Femur (tissue), 1 donor: ENCODE measurements around the gene FBN1.

Source experiments
- DNase-seq: peaks from one replicate; pipeline ENCODE4 v3.0.0-alpha.2; 2017

Gene FBN1

GRCh38 chr15:48650931-48651330 lies 5.4 kb upstream of the FBN1 start:
- no peak for DNase-seq

GRCh38 chr15:48647962-48648361 lies 2.5 kb upstream of the FBN1 start:
- DNase-seq: no peak

GRCh38 chr15:48646331-48646730 lies 822 bp upstream of the FBN1 start:
- peak; percentile 28 for DNase-seq

GRCh38 chr15:48644827-48645557 lies 517 bp downstream of the FBN1 start:
- peak; percentile 81 for DNase-seq

- DNase-seq: no peak
Measured at GRCh38 chr15:48644467-48644826, 1.1 kb downstream of the FBN1 start.

GRCh38 chr15:48643776-48644466 lies 1.6 kb downstream of the FBN1 start:
- DNase-seq: peak; percentile 29

- DNase-seq: no peak
Measured at GRCh38 chr15:48643206-48643605, 2.3 kb downstream of the FBN1 start.

GRCh38 chr15:48642795-48643194 lies 2.7 kb downstream of the FBN1 start:
- no peak for DNase-seq

GRCh38 chr15:48641416-48641815 lies 4.1 kb downstream of the FBN1 start:
- DNase-seq: no peak

GRCh38 chr15:48638963-48639362 lies 6.5 kb downstream of the FBN1 start:
- no peak for DNase-seq

- no peak for DNase-seq
Measured at GRCh38 chr15:48637639-48638038, 7.9 kb downstream of the FBN1 start.

- DNase-seq: no peak
Measured at GRCh38 chr15:48636511-48636910, 9.0 kb downstream of the FBN1 start.

GRCh38 chr15:48634893-48635292 lies 10.6 kb downstream of the FBN1 start:
- no peak for DNase-seq

- no peak for DNase-seq
Measured at GRCh38 chr15:48634096-48634495, 11.4 kb downstream of the FBN1 start.

GRCh38 chr15:48632651-48633050 lies 12.9 kb downstream of the FBN1 start:
- DNase-seq: no peak

GRCh38 chr15:48631176-48631770 lies 14.2 kb downstream of the FBN1 start:
- no peak for DNase-seq

- DNase-seq: no peak
Measured at GRCh38 chr15:48630245-48630644, 15.3 kb downstream of the FBN1 start.

GRCh38 chr15:48628832-48629231 lies 16.7 kb downstream of the FBN1 start:
- DNase-seq: no peak

GRCh38 chr15:48627260-48627940 lies 18.1 kb downstream of the FBN1 start:
- no peak for DNase-seq

- no peak for DNase-seq
Measured at GRCh38 chr15:48625126-48625525, 20.4 kb downstream of the FBN1 start.

GRCh38 chr15:48624700-48625099 lies 20.8 kb downstream of the FBN1 start:
- DNase-seq: no peak

GRCh38 chr15:48623456-48623855 lies 22.1 kb downstream of the FBN1 start:
- DNase-seq: no peak

- DNase-seq: no peak
Measured at GRCh38 chr15:48622237-48622636, 23.3 kb downstream of the FBN1 start.

GRCh38 chr15:48619446-48619845 lies 26.1 kb downstream of the FBN1 start:
- DNase-seq: no peak
